ENCODE data around the gene CELSR1. TPM values are rescaled to one million over a fixed set of nuclear protein-coding genes. Genes with fewer than 3 reads are reported as not detected.

CELSR1 gene
- total RNA-seq, 2 experiments from 2014 or later: 3.7 to 5.2 TPM

GRCh38 chr22:46352691-46353386 is 184.6 kb downstream of the CELSR1 start:
- intact Hi-C loops (cut with micrococcal nuclease; ENCODE audit: unreplicated experiment): no loop called here
- BruUV-seq (replicated peaks): no TSS peak
- no peaks in the 10 kb centered on the region for H3K9me2 ChIP-seq (ENCODE audit: insufficient read depth, low read length)
- H2AFZ ChIP-seq (ENCODE audit: low read length): no peak overlapping the region
- H3K79me2 ChIP-seq (ENCODE audit: insufficient read depth, low read depth, low read length): no peaks in the 10 kb centered on the region
- POLR2A ChIA-PET: no interaction called here
- H4K20me1 ChIP-seq (ENCODE audit: insufficient read depth, low read length): 0 out of 2 replicates have a peak, but pooled peaks cover 6% of the 10 kb centered on the region
- TF ChIP-seq EZH2phosphoT487 (IDR thresholded peaks at IDR 0.05; ENCODE audit: borderline replicate concordance, low read depth, low read length) (no peak), CTCF (conservative IDR thresholded peaks at IDR 0.05; ENCODE audit: low read length) (no peak)
- no peak overlapping the region for H3K4me3 ChIP-seq (ENCODE audit: low read depth, low read length, poor library complexity, severe bottlenecking)
- peaks cover 89% of the 10 kb centered on the region for H3K36me3 ChIP-seq (ENCODE audit: insufficient read depth, low read length)
- H3K27ac ChIP-seq (ENCODE audit: low read depth, low read length, poor library complexity, severe bottlenecking): no peak overlapping the region
- DNase-seq (ENCODE audit: low spot score): peak; percentile 38
- no peaks in the 10 kb centered on the region for H3K4me1 ChIP-seq (ENCODE audit: insufficient read depth, low read length, poor library complexity, severe bottlenecking)
- H3K4me2 ChIP-seq (ENCODE audit: low read length): no peak overlapping the region
- CTCF ChIA-PET (ENCODE audit: unreplicated experiment): no interaction called here
- H3K9me3 ChIP-seq (ENCODE audit: low read length): no peaks in the 10 kb centered on the region

DNA sequence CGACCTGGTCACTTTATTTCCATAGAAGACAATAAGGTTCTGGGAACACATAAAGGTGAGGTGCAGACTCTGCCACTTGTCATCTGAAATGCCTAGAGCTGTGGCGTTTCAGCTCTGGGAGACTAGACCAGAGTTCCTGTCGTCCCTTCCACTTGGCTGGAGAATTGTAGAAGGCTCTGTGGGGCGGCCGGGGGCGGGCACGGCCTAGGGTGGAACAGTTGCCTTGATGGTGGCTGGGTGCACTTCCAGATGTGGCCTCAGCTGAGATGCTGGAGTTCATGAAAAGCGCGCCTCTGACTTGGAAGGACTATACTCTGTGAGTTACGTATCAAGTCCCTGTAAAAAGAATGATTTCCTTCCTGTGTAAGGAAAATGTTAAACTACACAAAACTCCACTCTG is 185.1 kb downstream of the CELSR1 start:
- no peaks in the 10 kb centered on the region for H3K79me2 ChIP-seq (ENCODE audit: insufficient read depth, low read depth, low read length)
- TF ChIP-seq CTCF (conservative IDR thresholded peaks at IDR 0.05; ENCODE audit: low read length) (no peak), EZH2phosphoT487 (IDR thresholded peaks at IDR 0.05; ENCODE audit: borderline replicate concordance, low read depth, low read length) (no peak)
- CTCF ChIA-PET (ENCODE audit: unreplicated experiment): no interaction called here
- H3K27ac ChIP-seq (ENCODE audit: low read depth, low read length, poor library complexity, severe bottlenecking): no peak overlapping the region
- H3K4me2 ChIP-seq (ENCODE audit: low read length): no peak overlapping the region
- H3K9me2 ChIP-seq (ENCODE audit: insufficient read depth, low read length): no peaks in the 10 kb centered on the region
- no TSS peak for BruUV-seq (replicated peaks)
- no peak for DNase-seq (ENCODE audit: low spot score)
- 0 out of 2 replicates have a peak, but pooled peaks cover 6% of the 10 kb centered on the region for H4K20me1 ChIP-seq (ENCODE audit: insufficient read depth, low read length)
- H3K4me3 ChIP-seq (ENCODE audit: low read depth, low read length, poor library complexity, severe bottlenecking): no peak overlapping the region
- POLR2A ChIA-PET: no interaction called here
- H3K36me3 ChIP-seq (ENCODE audit: insufficient read depth, low read length): peaks cover 94% of the 10 kb centered on the region
- no peaks in the 10 kb centered on the region for H3K4me1 ChIP-seq (ENCODE audit: insufficient read depth, low read length, poor library complexity, severe bottlenecking)
- intact Hi-C loops (cut with micrococcal nuclease; ENCODE audit: unreplicated experiment): no loop called here
- no peak overlapping the region for H2AFZ ChIP-seq (ENCODE audit: low read length)
- no peaks in the 10 kb centered on the region for H3K9me3 ChIP-seq (ENCODE audit: low read length)

DNA sequence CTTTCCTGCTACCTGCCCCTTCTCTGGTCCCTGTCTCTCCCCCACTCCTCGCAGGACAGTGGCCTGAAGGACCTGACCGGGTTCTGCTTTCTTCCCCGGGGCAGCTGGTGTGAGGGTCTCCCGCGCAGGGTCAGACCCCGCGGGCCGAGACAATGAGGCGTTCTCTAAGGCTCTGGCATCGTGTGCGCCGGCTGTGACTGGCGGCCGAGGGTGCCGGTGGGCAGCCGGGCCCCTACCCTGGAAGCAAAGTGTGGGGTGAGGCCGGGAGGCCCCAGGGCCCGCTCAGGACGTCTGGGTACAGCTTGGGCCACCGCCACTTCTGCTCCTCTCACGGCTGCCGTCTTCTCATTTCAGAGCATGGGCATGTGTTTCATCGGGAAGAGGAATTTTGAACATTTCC is 185.7 kb downstream of the CELSR1 start:
- H3K9me3 ChIP-seq (ENCODE audit: low read length): no peaks in the 10 kb centered on the region
- H4K20me1 ChIP-seq (ENCODE audit: insufficient read depth, low read length): 0 out of 2 replicates have a peak, but pooled peaks cover 6% of the 10 kb centered on the region
- H3K4me1 ChIP-seq (ENCODE audit: insufficient read depth, low read length, poor library complexity, severe bottlenecking): no peaks in the 10 kb centered on the region
- intact Hi-C loops (cut with micrococcal nuclease; ENCODE audit: unreplicated experiment): no loop called here
- no peak for DNase-seq (ENCODE audit: low spot score)
- CTCF ChIA-PET (ENCODE audit: unreplicated experiment): no interaction called here
- no peaks in the 10 kb centered on the region for H3K9me2 ChIP-seq (ENCODE audit: insufficient read depth, low read length)
- no peak overlapping the region for H3K4me3 ChIP-seq (ENCODE audit: low read depth, low read length, poor library complexity, severe bottlenecking)
- POLR2A ChIA-PET: no interaction called here
- BruUV-seq (replicated peaks): no TSS peak
- H3K27ac ChIP-seq (ENCODE audit: low read depth, low read length, poor library complexity, severe bottlenecking): no peak overlapping the region
- H2AFZ ChIP-seq (ENCODE audit: low read length): no peak overlapping the region
- H3K79me2 ChIP-seq (ENCODE audit: insufficient read depth, low read depth, low read length): no peaks in the 10 kb centered on the region
- H3K4me2 ChIP-seq (ENCODE audit: low read length): no peak overlapping the region
- H3K36me3 ChIP-seq (ENCODE audit: insufficient read depth, low read length): peaks cover 93% of the 10 kb centered on the region
- TF ChIP-seq CTCF (conservative IDR thresholded peaks at IDR 0.05; ENCODE audit: low read length) (no peak), EZH2phosphoT487 (IDR thresholded peaks at IDR 0.05; ENCODE audit: borderline replicate concordance, low read depth, low read length) (no peak)

Data from OCI-LY7 (cell line).